Stimulated activated CD8-positive, alpha-beta memory T cell treated with anti-CD3 and anti-CD28 coated beads, Interleukin-7, amount 100 ng/mL, for 1 hour (primary cell): ENCODE data around the gene HHIP.

ENCODE experiments used
- DNase-seq, 2 donors: peaks; one replicate each; pipeline ENCODE4 v3.0.0-alpha.2; 2020; ENCODE audit warnings: low read depth in 2 of 2

HHIP gene

DNA sequence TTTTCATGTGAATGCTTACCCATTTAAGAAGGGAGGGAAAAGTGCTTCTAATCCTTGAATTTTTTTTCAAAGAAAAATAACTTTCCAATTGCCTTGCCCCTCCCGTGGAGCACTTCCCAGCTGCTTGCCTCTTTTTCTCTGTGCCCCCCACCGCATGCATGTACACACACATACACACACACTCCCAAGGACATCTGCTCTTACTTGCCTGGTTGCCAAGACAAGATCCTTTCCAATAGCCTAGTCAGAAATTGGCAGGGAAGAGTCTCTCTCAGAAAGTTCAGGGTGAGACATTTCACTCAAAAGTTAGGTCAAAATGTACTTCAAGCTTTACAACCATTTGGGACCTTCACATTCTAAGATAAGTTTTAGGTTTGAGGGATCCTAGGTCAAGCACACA lies 10.9 kb downstream of the HHIP start:
- DNase-seq, result no peak

DNA sequence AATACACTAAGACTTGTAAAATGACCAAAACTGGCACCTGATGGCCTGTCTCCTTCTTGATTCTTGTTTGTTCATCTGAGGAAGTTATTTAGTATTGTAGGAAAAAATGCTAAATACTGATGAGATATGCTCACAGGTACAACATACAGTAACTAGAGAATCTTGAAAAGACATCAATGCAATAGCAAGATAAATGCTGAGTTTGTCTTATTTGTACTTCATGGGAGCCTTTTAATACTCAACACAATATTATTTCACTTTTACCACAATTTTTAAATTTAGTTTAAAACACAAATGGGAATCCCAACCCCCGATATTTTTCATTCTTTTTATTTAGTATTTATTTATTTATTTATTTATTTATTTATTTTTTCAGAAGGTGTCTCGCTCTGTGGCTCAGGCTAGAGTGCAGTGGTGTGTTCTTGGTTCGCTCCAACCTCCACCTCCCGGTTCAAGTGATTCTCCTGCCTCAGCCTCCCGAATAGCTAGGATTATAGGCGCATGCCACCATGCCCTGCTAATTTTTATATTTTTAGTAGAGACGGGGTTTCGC lies 12.1 kb downstream of the HHIP start:
- DNase-seq, result no peak

DNA sequence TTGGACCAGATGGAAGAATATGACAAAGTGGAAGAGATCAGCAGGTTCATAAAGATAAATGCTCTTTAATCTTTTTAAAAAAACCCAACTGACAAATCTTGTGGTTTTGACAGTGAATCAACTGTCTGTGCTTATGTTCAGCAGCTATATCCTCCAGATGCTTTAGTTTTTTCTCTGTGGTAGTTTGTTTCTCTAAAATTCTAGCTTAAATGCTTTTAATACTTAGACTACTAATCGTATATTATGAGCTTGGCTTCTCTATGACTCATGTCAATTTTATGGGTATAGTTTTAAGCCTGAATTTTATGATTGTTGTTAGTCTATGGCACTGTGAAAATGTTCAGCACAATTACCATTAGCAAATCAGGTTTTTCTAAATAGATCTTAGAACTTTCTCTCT lies 12.9 kb downstream of the HHIP start:
- DNase-seq, result no peak

DNA sequence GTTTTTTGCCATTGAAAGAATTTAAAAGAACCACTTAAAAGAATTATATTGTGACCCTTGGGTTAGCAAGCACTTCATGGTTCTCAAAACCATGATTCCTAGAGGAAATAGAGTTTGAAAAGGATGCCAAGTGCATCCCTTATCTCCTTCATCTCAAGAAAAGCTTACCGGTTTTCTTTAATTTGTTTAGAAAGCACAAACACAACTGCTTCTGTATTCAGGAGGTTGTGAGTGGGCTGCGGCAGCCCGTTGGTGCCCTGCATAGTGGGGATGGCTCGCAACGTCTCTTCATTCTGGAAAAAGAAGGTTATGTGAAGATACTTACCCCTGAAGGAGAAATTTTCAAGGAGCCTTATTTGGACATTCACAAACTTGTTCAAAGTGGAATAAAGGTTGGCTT lies 13.5 kb downstream of the HHIP start:
- no peak for DNase-seq

DNA sequence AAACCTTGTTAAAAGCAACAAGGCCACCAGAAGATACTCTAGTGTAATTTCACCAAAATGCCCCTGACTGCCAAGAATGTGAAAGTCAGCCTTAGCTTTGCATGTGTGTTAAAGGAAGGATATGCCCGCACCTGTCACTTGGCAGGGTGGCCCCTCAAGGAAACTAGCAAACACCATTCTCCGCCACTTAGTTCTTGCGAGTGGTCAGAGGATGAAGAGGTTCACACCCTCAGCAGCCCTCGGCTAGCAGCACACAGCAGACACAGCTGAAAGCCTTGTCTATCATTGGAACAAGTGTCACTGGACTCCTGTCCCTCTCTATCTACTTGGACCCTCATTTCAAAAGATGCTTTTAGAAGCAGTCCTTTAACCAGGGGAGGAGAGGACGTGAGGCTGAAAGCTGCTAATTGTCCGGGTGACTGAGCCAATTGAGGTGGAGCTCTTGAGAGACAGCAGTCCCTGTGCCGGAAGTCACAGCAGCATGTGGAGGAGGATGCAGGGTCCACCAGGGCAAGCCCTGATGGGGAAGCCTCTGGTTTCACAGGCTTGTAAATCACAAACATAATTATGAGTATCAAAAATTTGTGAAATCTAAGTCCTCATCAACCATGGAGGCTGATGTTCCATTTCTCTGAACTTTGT lies 18.0 kb downstream of the HHIP start:
- DNase-seq, result no peak

DNA sequence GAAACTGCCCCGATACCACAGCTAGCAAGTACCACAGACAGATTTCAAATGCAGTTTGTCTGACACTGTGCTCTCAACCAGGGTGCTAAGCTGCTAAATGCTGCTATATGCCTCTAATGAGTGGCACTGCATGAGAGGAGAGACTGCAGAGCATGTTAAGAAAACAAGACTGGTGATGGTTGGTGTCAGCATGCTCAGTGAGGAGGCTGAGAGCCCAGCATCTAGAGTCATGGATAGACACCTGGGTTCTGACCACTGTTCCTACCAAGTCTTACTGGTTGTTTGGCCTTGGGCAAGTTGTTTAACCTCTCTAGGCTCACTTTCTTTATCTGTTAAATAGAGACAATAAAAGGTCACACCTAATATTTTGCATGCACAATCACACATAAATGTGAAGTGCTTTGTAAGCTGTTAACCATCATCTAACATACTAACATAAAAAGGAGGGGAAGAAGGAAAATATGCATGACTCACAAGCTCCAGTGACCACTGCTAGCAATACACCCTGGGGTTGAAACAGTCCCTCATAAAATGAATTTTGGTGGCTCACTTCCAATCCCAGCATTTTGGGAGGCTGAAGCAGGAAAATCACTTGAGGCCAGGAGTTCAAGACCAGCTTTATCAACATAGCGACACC lies 20.7 kb downstream of the HHIP start:
- no peak for DNase-seq

DNA sequence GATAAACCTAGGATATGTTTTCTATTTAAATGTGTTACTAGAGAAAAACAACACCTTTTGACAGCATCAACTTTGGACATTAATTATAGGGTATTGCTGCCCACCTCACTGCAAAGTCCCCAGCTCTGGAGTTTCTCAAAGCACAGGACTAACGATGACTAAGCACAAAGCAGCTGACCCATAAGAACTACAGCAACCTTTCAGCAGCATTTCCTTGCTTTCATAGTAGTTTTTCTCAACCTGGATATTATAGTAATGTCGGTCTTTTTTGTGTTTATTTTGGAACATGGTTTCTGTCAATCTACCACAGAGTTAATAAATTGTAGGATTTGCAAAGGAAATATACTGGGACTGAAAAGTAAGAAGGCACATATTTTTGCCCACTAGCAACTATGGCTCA lies 21.5 kb downstream of the HHIP start:
- no peak for DNase-seq

DNA sequence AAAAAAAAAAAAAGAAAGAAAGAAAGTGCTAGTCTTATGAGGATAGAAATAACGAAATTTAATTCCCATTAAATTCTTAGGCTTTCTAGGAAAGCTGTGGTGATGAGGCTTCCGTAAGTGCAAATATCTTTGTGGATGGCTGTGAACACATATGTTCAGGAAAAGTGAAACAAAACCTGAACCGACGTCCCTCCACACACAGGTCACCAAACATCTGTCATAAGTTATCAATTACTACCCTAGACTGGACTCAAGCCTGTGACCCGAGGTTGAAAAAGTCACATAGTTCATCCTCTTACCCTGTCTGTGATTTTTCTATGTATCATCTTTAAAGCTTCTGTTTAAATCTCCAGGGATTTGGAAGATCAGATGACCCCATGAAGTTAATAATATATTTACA lies 24.8 kb downstream of the HHIP start:
- no peak for DNase-seq

DNA sequence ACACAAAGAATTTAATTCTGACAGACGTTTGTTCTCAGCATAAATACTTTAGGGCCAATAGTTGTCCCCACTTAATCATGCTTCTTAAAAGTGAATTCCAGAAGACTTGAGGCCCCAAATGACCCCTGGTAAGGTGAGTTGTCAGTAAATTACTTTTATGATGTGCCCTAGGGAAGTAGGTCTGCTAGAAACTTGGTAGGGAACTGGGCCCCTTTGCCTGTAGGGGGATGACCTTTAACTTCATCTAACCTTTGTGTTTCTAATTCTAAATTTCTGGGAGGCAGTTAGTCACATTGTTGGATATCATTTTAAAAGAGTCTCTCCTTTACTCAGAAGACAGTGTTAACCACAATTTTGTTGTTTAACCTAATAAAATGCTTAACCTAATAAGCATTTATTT lies 28.8 kb downstream of the HHIP start:
- no peak for DNase-seq

DNA sequence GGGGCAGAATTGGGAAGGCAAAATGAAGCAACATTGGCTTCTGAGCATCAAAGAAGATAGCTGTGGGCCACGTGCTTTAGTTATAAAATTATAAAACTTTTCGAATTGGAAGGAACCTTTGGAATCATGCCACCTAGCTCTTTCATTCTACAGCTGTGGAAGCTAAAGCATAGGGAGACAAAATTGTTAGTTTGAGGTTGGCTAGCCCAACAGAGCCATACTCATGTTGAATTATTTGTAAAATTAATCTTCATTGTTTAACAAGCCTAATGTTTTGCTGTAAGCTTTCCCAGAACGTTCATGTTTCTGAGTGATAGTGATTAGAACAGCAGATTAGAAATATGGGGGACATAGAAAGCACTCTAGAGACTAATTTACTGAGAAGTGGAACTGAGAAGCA lies 35.9 kb downstream of the HHIP start:
- DNase-seq, result no peak

DNA sequence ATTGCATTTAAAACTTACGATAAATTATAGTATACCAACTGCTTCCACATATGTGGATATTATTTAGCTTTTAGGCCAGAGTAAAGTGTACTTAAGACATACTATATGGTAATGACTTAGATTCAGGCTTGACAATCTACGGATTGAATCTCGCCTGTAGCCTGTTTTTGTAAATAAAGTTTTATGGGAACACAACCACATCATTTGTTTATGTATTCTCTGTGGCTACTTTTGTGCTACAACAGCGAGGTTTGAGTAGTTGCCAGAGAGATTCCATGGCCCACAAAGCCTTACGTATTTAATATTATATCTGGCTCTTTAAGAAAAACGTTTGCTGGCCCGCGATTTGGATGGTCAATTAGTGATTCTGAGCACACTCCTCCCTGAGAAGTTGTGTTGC lies 37.6 kb downstream of the HHIP start:
- no peak for DNase-seq

DNA sequence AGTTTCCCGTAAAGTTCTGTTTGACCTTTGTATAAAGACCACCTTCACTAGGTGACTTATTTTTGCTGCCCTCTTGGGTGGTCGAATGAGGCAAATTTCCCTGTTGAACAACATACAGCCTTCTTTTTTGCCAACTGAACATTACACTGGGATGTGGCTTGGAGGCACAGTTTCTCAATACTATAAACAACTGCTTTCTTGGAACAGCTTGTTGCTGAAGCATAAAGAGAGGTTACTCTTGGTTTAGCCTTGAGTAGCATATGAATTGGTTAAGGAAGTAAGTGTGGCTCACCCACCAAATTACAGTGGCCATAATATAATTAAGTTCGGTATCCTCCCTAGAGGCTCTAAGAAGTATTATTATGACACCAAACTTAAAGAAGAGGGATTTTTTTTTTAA lies 40.0 kb downstream of the HHIP start:
- no peak for DNase-seq

DNA sequence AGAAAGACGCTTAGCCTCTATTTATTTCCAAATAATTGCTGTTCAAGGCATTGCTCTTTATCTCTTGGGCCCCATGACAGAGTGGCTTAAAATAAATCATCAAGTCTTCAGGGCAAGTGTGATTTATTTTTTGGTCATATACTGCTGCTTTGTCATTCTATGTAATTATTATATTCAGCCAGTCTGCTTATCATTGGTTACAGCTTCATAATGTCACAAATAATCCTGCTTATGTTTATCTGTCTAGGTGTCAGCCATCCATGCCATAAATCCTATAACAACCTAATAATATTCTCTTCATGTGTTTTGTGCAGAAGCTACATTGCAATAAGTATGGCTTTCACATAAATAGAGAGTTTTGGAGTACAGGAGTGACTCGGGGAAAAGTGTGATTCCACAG lies 41.0 kb downstream of the HHIP start:
- DNase-seq, result no peak

DNA sequence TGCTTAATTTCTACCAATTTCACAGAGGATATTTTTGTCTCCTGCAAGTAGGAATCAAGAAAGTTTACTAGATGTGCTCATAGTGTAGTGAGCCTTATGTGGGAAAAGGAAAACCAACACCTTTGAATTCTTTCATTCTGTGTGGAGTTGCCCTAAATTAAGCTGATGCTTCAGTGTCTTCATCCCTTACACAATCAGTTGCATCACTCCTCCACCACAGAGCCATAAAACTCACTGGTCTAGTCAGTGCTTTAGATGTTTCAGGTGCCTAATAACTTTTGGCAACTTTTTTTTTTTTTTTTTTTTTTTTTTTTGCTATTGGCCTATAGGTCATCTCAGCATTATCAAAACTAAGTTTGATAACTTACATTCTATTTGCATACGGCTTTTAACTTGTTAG lies 41.5 kb downstream of the HHIP start:
- DNase-seq, result no peak

DNA sequence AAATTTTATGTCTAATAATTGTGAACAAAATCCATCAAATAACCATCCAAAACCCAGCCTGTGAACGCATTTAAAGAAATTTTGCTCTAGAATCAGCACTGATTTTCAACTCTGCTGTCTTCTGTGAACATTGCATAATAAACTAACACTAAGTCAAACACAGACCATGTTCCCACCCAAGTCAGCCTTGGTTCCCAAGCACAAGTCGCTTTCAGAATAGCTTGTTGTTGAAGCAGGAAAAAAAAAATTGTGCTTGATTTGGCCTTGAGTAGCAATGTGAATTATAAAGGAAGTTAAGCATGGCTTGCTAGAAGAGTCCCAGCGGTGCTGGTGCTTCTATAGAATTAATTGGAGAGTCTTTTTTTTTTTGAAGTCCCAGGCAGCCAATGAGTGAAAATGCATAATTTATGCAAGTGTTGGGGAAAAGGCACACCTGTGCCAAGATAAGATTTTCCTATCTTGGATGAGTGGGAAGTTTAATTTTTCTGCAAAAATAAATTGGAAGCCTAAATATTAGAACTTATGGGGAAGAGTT lies 42.1 kb downstream of the HHIP start:
- DNase-seq, result no peak

DNA sequence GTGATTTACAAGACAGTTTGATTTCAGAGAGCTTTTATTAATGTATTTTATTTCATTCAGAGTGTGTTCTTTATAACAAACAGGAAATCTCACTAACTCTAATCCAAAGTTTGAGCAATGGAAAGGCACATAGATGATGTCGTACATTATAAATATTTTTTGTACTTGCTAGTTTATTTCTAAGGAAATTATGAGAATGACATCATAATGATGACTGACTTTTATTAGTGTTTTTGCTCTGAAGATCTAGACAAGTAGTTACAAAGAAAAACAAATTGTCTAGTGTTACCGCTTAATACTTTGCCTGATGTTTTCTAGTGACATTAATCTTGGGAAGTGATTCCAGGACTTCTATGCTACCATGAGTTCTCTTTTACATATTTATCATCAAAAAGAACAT lies 43.2 kb downstream of the HHIP start:
- DNase-seq, result no peak

DNA sequence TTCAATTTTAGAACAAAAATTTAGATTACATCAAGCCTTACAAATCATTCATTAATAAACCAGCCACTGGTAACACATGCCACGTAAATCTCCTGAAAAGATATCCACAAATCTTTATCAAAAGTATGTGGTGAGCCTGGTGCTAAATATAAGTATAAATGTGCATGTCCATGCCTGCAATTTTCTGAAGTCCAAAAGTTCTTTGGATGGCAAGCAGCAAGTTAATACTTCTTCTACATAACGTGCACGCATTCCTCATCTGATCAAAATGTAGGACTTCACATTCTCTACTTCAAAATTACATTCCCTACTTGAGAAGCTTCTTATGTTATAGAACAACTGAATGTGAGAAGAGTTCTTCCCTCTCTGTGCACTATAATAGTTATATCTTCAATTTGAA lies 49.8 kb downstream of the HHIP start:
- DNase-seq, result no peak

DNA sequence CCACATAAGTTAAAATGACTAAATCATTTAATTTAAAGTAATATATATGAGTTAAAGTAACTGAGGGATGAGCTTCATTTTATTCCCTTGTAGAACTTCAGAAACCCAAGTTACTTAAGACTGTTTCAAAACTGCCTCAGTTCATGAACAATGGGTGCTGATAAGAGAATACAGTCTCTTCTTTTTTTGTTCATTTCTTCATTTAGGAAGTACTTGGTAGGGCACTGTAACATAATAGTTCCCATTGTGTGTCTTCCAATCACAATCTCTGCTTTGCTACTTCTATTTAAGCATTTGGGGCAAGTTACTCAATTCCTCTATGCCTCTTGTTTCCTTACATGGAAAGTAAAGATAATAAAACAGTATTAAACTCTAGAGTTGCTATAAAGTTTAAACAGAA lies 50.4 kb downstream of the HHIP start:
- no peak for DNase-seq

DNA sequence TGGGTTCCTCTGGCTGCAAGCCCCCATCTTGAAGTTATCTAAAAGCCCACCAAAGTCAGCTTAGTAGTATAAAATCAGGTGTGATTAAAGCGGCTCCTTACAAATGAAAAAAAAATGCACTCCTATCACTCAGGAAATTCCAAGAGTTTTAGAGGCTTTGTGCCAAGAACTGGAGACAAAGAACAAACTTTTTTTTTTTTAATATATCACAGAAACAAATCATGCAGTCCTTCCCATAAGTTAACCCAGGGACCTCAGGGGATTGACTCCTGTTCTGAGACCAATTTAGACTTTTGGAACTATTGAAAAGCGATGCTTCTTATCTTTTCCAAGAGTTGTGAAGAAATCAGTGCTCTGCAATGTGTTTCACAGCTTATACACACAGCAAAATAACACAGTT lies 53.6 kb downstream of the HHIP start:
- DNase-seq, result no peak

DNA sequence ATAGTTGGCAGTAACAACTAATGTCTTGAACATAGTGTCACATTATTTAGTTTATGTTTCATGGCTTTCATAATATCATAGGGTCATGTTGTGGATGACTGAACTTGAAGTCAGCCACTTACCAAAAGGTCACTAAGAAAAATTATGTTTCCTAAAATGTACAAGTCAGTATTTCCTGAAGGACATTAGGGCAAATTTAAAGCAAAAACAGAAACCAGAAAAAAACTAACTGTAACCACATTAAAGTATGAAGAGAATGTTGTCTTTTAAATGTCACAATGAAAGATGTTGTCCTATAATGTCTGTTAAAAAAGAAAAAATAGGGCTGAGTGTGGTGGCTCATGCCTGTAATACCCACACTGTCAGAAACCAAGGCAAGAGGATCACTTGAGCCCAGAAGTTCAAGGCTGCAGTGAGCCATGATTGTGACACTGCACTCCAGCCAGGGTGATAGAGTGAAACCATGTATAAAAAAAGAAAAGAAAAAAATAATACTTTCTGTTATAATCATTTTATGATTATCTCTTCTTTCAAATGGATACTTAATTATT lies 55.8 kb downstream of the HHIP start:
- no peak for DNase-seq

DNA sequence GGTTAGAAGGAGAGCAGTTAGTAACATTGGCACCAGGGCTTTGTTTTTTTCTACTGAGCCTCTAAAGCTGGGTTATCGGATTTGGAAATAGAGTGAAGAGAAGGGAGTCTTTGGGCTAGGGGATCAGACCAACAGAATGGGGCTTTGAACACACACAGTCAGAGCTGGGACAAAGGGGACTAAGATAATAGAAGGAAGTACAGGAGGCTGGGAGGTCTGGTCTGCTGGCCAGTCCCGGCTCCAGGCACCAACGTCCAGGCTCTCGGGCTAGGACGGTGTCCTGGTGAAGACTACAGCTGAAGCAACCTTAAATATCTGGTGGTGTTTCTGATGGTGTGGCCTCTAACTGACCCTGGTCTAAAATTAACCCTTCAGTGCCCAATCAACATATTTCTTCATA lies 57.5 kb downstream of the HHIP start:
- DNase-seq, result no peak

DNA sequence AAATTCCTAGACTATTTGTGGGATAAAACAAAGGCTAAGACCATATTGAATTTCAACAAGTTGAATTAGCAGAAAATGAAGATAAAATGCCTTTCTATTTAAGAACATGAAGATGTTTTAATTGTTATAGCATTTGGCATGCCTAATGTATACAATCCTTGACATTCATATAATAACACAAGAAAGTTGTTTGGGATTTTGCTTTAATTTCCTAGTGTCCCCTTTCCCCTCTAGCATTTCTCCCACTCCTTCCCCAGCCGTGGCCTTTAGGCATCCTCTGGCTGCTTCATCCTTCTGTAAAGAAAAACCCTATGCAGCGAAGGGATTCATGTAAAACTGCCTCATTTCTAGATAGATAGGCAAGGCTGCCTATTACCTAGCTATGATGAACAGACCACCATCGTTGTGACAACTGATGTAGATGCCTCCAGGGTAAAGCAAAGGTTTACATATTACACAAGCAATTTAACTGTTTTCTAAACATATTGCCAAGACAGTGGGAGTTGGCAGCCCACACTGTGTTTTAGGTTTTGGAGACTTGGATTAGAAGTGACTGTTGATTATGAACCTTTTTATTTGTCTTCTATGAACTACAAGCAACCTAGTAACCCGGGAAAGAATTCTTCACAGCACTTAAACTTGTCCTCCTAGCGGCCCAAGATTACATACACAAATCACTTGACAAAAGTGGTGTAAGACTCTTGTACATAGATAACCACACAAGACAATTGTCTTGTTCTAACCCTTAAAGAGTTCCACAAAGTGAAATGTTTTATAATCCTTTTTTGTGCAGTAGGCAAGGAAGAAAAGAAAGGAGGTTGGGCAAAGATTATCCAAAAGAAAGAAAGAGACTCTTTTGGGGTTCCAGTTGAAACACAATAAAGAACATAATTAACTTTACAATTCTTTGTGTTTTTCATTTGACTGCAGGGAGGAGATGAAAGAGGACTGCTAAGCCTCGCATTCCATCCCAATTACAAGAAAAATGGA lies 59.9 kb downstream of the HHIP start:
- no peak for DNase-seq
